GM19372 (cell line): ENCODE data around the gene ARMCX5.
A peak's percentile ranks its signal among the peaks of the same experiment; 100 is the strongest.

Experiments
- ATAC-seq: cut with Tn5 transposase; IDR thresholded peaks from one replicate; pipeline ENCODE4 v1.9.1; 2021; ENCODE audit warnings: mild to moderate bottlenecking, low read depth, moderate library complexity; ENCODE audit not compliant: unreplicated experiment

The ARMCX5 gene

DNA sequence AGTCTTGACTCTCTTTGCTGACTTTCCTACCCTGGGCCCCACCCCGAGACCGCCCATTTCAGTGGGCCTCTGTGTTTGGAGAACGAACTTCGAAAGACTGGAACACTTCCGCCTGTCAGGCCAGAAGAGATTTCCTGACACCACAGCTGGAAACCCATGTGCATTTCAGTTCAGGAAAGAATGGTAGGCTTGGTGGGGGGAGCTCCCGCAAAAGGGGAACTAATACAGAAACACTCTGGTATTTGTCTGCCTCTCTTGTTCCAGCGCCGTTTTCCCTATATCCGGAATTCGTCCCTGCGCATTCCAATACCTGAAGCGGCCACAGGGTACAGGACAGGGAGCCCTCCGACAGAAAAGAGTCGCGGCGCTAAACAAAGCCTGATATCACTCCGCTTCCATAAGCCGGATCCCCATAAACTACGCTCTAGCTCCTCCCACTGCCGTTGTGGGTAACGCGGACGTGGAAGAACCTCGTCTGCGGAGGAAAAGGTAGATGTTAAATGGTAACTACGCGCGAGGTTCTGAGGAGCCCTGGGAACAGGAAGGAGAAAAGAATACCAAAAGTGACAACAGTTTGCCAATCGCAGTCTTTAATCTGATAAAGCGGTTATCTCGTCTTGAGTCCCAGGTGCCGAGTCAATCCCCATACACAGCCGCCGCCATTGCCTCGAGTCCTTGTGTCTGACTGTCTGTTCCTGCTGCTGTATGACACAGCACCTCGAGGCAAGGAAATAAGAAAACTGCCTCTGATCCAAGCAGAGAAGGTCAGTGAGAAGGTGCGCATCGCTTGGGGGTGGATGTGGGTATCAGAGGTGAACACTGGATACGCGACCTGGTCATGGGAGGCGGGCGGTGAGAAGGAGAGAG is at the start of gene ARMCX5:
ARMCX5 (plus strand) TSS at position 432 of the 867 bp plus-strand sequence. CDS start 2,627 bp downstream, outside the sequence.
- peak; percentile 84 for ATAC-seq

- no peak for ATAC-seq
Measured at GRCh38 chrX:102558607-102559006, 40.7 kb upstream of the ARMCX5 start.

DNA sequence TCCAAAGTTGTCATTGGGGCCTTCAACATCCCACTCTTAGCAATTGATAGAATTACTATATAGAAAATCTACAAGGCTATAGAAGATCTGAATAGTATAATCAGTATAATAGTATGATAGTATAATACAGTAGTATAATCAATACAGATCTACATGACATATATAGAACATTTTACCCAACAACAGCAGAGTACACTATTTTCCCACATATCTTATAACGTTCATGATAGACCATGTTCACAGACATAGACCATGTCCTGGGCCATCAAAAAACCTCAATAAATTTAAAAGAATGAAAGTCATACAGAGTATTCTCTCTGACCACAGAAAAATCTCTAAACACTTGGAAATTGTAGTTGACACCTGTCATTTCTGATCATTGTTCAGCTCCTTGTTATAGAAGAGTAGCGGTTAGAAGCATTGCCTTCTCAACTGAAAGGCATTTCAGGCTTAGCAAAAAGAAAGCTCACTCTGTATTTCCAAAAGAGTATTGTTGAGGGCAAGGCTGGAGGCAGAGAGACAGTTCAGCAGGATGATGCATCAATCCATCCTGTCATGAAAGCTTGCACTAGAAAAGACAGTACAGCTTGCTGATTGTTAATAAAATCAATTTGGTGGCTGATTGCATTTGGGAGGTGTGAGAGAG is 38.8 kb upstream of the ARMCX5 start:
- ATAC-seq: no peak

GRCh38 chrX:102580891-102581290 is 18.4 kb upstream of the ARMCX5 start:
- ATAC-seq: no peak

DNA sequence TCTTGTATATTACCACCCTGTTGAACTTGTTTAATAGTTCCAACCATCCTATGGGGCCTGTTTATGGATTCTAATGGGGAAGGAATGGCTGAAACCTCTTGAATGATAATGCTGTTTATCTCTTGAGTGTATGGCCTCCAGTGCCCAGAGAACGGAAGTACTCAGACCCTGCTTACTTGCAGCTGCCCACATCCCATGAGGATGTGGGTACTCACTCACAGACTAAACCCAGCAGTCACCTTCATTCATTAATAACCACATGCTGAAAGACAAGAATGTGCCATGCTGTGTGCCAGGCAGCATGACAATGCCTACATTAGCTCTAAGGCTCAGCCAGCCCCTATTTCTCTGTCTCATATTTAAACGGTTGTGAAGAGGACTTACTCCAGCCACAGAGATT is 5.9 kb upstream of the ARMCX5 start:
- ATAC-seq: no peak

GRCh38 chrX:102599951-102600579 is 750 bp downstream of the ARMCX5 start:
- ATAC-seq: peak; percentile 17

DNA sequence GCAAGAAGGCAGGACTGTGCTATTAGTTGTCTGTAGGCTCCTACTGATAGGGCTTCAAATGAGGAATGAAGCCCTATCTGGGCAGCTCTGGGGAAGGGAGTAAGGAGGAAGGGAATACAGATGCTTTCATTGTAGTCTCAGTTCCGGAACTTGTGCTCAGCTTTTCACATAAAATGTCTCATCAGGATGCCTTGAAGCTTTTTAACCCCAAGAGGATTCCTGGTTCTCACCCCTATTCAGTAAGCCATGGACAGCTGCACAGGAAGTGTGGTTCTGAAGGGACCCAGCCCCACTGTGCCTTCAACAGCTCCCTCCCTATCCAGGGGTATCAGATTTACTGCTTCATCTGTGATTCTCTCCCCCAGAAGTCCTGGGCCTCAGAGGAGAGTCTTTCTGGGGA is 5.0 kb downstream of the ARMCX5 start:
- ATAC-seq: no peak

- ATAC-seq: no peak
Measured at GRCh38 chrX:102606115-102606514, 6.8 kb downstream of the ARMCX5 start.

- ATAC-seq: no peak
Measured at GRCh38 chrX:102610905-102611304, 11.6 kb downstream of the ARMCX5 start.

GRCh38 chrX:102624105-102624504 is 24.8 kb downstream of the ARMCX5 start:
- no peak for ATAC-seq

GRCh38 chrX:102627640-102628039 is 28.3 kb downstream of the ARMCX5 start:
- ATAC-seq: no peak

- no peak for ATAC-seq
Measured at GRCh38 chrX:102637561-102637960, 38.2 kb downstream of the ARMCX5 start.

- peak; percentile 26 for ATAC-seq
Measured at GRCh38 chrX:102650903-102651241, 51.6 kb downstream of the ARMCX5 start.

- peak; percentile 36 for ATAC-seq
Measured at GRCh38 chrX:102651242-102652011, 52.1 kb downstream of the ARMCX5 start, which contains the start of gene GPRASP1. Gene GPRASP1, plus strand, starts transcription at chrX:102651483. Its CDS starts 2,431 bp downstream, at chrX:102653914.

DNA sequence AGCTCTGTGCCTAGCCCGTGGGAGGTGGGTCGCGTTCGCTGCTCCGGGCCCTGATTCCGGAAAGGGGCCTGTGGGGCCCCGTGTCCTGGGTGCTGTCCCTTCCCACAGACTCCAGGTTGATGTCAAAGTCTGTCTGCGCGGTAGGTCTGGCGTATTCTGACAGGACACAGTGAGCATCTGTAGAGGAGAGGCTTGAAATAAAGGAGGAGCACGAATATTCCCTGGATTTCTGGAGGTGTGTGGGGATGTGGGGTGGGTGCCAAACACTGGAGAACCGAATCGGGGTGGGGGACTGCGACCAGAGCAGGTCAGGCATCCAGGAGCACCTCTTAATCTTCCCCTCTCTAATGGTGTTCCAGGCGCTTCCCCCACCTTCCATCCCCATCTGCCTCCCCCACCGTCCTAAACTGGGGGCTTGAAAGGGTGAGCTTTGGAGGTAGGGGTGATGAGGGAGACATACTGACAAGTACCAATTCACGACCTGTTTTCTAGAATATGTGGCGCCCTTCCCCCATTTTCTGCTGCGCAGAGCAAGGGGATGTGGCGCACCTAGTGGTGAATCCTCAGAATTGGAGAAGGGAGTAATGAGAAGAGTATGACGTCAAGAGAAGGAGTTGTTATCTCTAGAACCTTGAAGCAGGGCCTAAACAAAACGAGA is 52.8 kb downstream of the ARMCX5 start:
- ATAC-seq: peak; percentile 56
